Caco-2 (cell line): ENCODE measurements around the gene TMEM208. TPM values are rescaled to one million over a fixed set of nuclear protein-coding genes. Genes with fewer than 3 reads are reported as not detected.

Experiments used
- BruUV-seq: library from RNA; stranded (reverse); fragments of 400-500 nt; replicated peaks from 2 replicates; lab custom pipeline; 2021; lab: Mats Ljungman, UMichigan
- CTCF ChIA-PET: fragments of 300-600 bp; sonication (Branson Sonifier 250); formaldehyde crosslinking; loops from one replicate; lab custom pipeline; 2022; ENCODE audit warnings: antibody characterized with exemption; lab: Charles Lee
- POLR2A ChIA-PET: fragments of 300-600 bp; sonication (Branson Sonifier 250); formaldehyde crosslinking; loops from one replicate; lab custom pipeline; 2022; ENCODE audit warnings: antibody characterized with exemption; lab: Charles Lee
- DNase-seq, 2 experiments: peaks; one replicate each; pipeline versions ENCODE4 v3.0.0 to v3.0.0-alpha.2; 2020 to 2022
- H3K27me3 ChIP-seq: replicated peaks from 2 replicates; pipeline ENCODE4 v1.6.0; 2011; ENCODE audit warnings: low read length; ENCODE audit not compliant: control insufficient read depth, insufficient read depth
- H3K36me3 ChIP-seq: 2 replicates; pipeline ENCODE4 v1.5.1; 2011; ENCODE audit warnings: low read length; ENCODE audit not compliant: control insufficient read depth, insufficient read depth
- H3K4me1 ChIP-seq: fragments of 250-450 bp; sonication (Bioruptor Pico); 2 replicates; pipeline ENCODE4 v1.5.1; 2020; ENCODE audit warnings: mild to moderate bottlenecking
- H3K4me3 ChIP-seq: 2 replicates; pipeline ENCODE4 v1.5.1; 2011; ENCODE audit warnings: low read depth, mild to moderate bottlenecking, control low read depth, low read length
- H3K9me3 ChIP-seq: fragments of 250-450 bp; sonication (Bioruptor Pico); 2 replicates; pipeline ENCODE4 v1.5.1; 2020; ENCODE audit warnings: mild to moderate bottlenecking, moderate library complexity
- H3K27ac Mint-ChIP-seq: one replicate; pipeline ENCODE4 v1.8.0; 2022; ENCODE audit warnings: mixed read lengths; ENCODE audit not compliant: unreplicated experiment
- H3K27me3 Mint-ChIP-seq: one replicate; pipeline ENCODE4 v1.8.0; 2022; ENCODE audit warnings: mixed read lengths; ENCODE audit not compliant: insufficient read depth, unreplicated experiment
- H3K36me3 Mint-ChIP-seq: one replicate; pipeline ENCODE4 v1.8.0; 2022; ENCODE audit warnings: mild to moderate bottlenecking, mixed read lengths; ENCODE audit not compliant: insufficient read depth, unreplicated experiment
- H3K4me1 Mint-ChIP-seq: one replicate; pipeline ENCODE4 v1.8.0; 2022; ENCODE audit warnings: low read depth, mixed read lengths; ENCODE audit not compliant: unreplicated experiment
- H3K4me3 Mint-ChIP-seq: one replicate; pipeline ENCODE4 v1.8.0; 2022; ENCODE audit warnings: mild to moderate bottlenecking, moderate library complexity, mixed read lengths; ENCODE audit not compliant: unreplicated experiment
- H3K9me3 Mint-ChIP-seq: one replicate; pipeline ENCODE4 v1.8.0; 2022; ENCODE audit warnings: mixed read lengths; ENCODE audit not compliant: unreplicated experiment
- intact Hi-C: fragments of 100-400 bp; cut with micrococcal nuclease; formaldehyde crosslinking; loops from one replicate; pipeline ENCODE4 v1.10.0; 2022; ENCODE audit not compliant: unreplicated experiment
- total RNA-seq: library from RNA; stranded (reverse); gene quantifications from 2 replicates; pipeline ENCODE4 v1.2.3, GENCODE V29; 2022
- TF ChIP-seq, protein P1 (sequence below), 2 experiments: fragments of 200-600 bp in 1 of 2; IDR thresholded peaks; 1 replicate in 1 of 2; 2 replicates in 1 of 2; pipeline versions ENCODE4 v1.5.1 to v1.8.0; 2011 to 2022; ENCODE audit warnings: antibody characterized with exemption in 1 of 2, control low read depth in 1 of 2, inconsistent platforms in 1 of 2, low read depth in 1 of 2, low read length in 1 of 2, mild to moderate bottlenecking in 1 of 2, moderate library complexity in 1 of 2; ENCODE audit not compliant: insufficient read depth in 1 of 2, severe bottlenecking in 1 of 2, unreplicated experiment in 1 of 2

TMEM208 gene
- total RNA-seq, 1 experiment from 2014 or later = 69.7 TPM

DNA sequence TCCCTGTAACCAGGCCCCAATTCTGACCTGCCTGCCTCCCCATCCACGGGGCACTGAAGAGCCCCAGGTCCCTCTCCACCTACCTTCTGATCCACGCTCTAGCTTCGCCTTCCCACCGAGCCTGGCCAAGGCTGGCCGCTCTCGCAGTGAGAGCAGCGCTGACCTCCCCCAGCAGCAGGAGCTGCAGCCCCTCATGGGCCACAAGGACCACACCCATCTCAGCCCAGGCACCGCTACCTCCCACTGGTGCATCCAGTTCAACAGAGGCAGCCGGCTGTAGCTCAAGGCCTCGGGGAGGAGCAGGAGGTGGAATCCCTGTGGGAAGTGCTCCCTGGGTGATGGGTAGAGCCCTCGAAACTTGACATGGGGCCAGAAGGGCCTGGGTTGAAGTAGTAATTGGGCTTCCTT, 44.0 kb downstream of the TMEM208 start:
- TF ChIP-seq, protein P1, sequence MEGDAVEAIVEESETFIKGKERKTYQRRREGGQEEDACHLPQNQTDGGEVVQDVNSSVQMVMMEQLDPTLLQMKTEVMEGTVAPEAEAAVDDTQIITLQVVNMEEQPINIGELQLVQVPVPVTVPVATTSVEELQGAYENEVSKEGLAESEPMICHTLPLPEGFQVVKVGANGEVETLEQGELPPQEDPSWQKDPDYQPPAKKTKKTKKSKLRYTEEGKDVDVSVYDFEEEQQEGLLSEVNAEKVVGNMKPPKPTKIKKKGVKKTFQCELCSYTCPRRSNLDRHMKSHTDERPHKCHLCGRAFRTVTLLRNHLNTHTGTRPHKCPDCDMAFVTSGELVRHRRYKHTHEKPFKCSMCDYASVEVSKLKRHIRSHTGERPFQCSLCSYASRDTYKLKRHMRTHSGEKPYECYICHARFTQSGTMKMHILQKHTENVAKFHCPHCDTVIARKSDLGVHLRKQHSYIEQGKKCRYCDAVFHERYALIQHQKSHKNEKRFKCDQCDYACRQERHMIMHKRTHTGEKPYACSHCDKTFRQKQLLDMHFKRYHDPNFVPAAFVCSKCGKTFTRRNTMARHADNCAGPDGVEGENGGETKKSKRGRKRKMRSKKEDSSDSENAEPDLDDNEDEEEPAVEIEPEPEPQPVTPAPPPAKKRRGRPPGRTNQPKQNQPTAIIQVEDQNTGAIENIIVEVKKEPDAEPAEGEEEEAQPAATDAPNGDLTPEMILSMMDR (IDR thresholded peaks at IDR 0.05; ENCODE audit: insufficient read depth in 1 of 2, low read depth in 1 of 2, low read length in 1 of 2, severe bottlenecking in 1 of 2, unreplicated experiment in 1 of 2) = no peak
- no peak overlapping the region for H3K27ac Mint-ChIP-seq
- peaks cover 15% of the 10 kb centered on the region for H3K4me1 ChIP-seq
- ChIA-PET POLR2A (interaction anchor here (0.5 kb wide), 1 partner anchor 24 kb away, joined by 6 read pairs; no protein-coding TSS in a partner anchor), CTCF (interaction anchor here (0.7 to 3.7 kb wide), 2 partner anchors 11 to 68 kb away, joined by 6 to 19 read pairs; no protein-coding TSS in a partner anchor)
- H3K9me3 Mint-ChIP-seq = no peaks in the 10 kb centered on the region
- H3K9me3 ChIP-seq = no peaks in the 10 kb centered on the region
- peaks cover 9% of the 10 kb centered on the region for H3K4me1 Mint-ChIP-seq
- no peaks in the 10 kb centered on the region for H3K36me3 Mint-ChIP-seq
- H3K27me3 Mint-ChIP-seq = no peaks in the 10 kb centered on the region
- no peak overlapping the region for H3K4me3 Mint-ChIP-seq
- no peaks in the 10 kb centered on the region for H3K36me3 ChIP-seq
- intact Hi-C loops = no loop called here
- H3K4me3 ChIP-seq = no peak overlapping the region
- BruUV-seq = no TSS peak
- no peaks in the 10 kb centered on the region for H3K27me3 ChIP-seq
- DNase-seq = no peak

DNA sequence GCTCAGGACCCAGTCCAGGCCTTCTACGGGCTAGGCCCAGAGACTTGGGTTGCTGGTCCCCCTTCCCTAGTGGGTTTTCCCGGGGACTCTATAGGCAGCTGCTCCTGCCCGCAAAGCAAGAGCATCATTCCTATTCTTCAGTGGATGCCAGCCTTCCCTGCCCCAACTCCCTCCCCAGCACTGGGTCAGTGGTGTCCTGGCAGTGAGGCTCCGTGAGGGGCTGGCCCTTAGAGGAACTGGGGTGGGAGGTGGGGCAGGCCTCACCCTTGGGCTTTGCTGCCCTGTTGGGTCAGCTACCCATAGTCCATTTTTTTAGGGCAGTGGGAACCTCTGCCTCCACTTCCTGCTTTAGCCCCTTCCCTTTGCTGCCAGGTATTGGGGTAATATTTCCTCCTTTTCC, 44.5 kb downstream of the TMEM208 start:
- Mint-ChIP-seq H3K4me1 (peaks cover 9% of the 10 kb centered on the region), H3K36me3 (no peaks in the 10 kb centered on the region), H3K9me3 (no peaks in the 10 kb centered on the region), H3K27me3 (no peaks in the 10 kb centered on the region), H3K27ac (no peak overlapping the region), H3K4me3 (no peak overlapping the region)
- TF ChIP-seq, protein P1 (IDR thresholded peaks at IDR 0.05; ENCODE audit: insufficient read depth in 1 of 2, low read depth in 1 of 2, low read length in 1 of 2, severe bottlenecking in 1 of 2, unreplicated experiment in 1 of 2) = no peak
- intact Hi-C loops = no loop called here
- Histone ChIP-seq H3K4me3 (no peak overlapping the region), H3K9me3 (no peaks in the 10 kb centered on the region), H3K27me3 (no peaks in the 10 kb centered on the region), H3K36me3 (no peaks in the 10 kb centered on the region), H3K4me1 (peaks cover 15% of the 10 kb centered on the region)
- CTCF ChIA-PET = interaction anchor here (0.7 to 3.7 kb wide), 2 partner anchors 11 to 68 kb away, joined by 6 to 19 read pairs; no protein-coding TSS in a partner anchor
- POLR2A ChIA-PET = interaction anchor here (0.5 kb wide), 1 partner anchor 54 kb away, joined by 3 read pairs; no protein-coding TSS in a partner anchor
- DNase-seq = no peak
- BruUV-seq = no TSS peak

DNA sequence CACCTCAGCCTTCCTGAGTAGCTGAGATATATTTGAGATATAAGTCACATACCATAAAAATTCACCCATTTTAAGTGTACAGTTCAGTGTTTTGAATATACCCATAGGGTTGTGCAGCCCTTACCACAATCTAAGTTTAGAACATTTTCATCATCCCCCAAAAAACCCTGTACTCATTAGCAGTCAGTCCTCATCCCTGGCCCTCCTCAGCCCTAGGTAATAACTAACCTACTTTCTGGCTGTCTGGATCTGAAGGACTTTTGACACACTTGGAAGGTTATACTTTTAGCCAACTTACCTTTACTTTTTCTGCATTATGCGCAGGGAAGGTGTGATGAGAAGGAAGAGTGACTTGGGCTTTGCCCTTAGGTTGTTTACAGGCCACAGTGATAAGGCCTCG, 48.4 kb downstream of the TMEM208 start:
- ChIA-PET CTCF (no interaction called here), POLR2A (no interaction called here)
- H3K4me1 Mint-ChIP-seq = no peaks in the 10 kb centered on the region
- intact Hi-C loops = loop anchor here (5.0 kb wide), 1 partner anchor 172 kb away; no protein-coding TSS in a partner anchor
- TF ChIP-seq, protein P1 (IDR thresholded peaks at IDR 0.05; ENCODE audit: insufficient read depth in 1 of 2, low read depth in 1 of 2, low read length in 1 of 2, severe bottlenecking in 1 of 2, unreplicated experiment in 1 of 2) = no peak
- no peaks in the 10 kb centered on the region for H3K9me3 Mint-ChIP-seq
- BruUV-seq = no TSS peak
- H3K4me1 ChIP-seq = peaks cover 16% of the 10 kb centered on the region
- H3K9me3 ChIP-seq = no peaks in the 10 kb centered on the region
- no peaks in the 10 kb centered on the region for H3K27me3 ChIP-seq
- no peaks in the 10 kb centered on the region; the same call in 1 of the 2 replicates for H3K36me3 ChIP-seq
- DNase-seq = no peak
- no peak overlapping the region for H3K4me3 ChIP-seq
- no peaks in the 10 kb centered on the region for H3K36me3 Mint-ChIP-seq
- H3K4me3 Mint-ChIP-seq = no peak overlapping the region
- no peak overlapping the region for H3K27ac Mint-ChIP-seq
- no peaks in the 10 kb centered on the region for H3K27me3 Mint-ChIP-seq
